Measurements from ENCODE around the gene LY86. TPM values are rescaled to one million over a fixed set of nuclear protein-coding genes. Genes with fewer than 3 reads are reported as not detected.
"Not testable (repeated sequence)": the region's sequence is repeated elsewhere in the genome, so short reads cannot be mapped to it uniquely, and the experiment has no call there.

LY86 gene
- total RNA-seq, 1 donor from 2014 or later, result not detected

GRCh38 chr6:6654599-6655575 is 66.4 kb downstream of the LY86 start:
- peak; percentile 32 for DNase-seq (ENCODE audit: low read depth)

GRCh38 chr6:6655805-6656251 is 67.3 kb downstream of the LY86 start:
- DNase-seq (ENCODE audit: low read depth), result no peak

GRCh38 chr6:6656287-6656686 is 67.8 kb downstream of the LY86 start:
- DNase-seq (ENCODE audit: low read depth), result no peak

GRCh38 chr6:6657085-6657819 is 68.7 kb downstream of the LY86 start:
- no peak for DNase-seq (ENCODE audit: low read depth)

GRCh38 chr6:6657820-6658217 is 69.3 kb downstream of the LY86 start:
- no peak for DNase-seq (ENCODE audit: low read depth)

GRCh38 chr6:6659600-6660327 is 71.2 kb downstream of the LY86 start:
- DNase-seq (ENCODE audit: low read depth), result no peak

- DNase-seq (ENCODE audit: low read depth), result no peak
Observed at GRCh38 chr6:6660339-6661045, 72.0 kb downstream of the LY86 start.

GRCh38 chr6:6661191-6661590 is 72.7 kb downstream of the LY86 start:
- DNase-seq (ENCODE audit: low read depth), result no peak

GRCh38 chr6:6661684-6662083 is 73.2 kb downstream of the LY86 start:
- DNase-seq (ENCODE audit: low read depth), result peak; percentile 84

GRCh38 chr6:6663421-6664135 is 75.1 kb downstream of the LY86 start:
- no peak for DNase-seq (ENCODE audit: low read depth)

- no peak for DNase-seq (ENCODE audit: low read depth)
Observed at GRCh38 chr6:6665555-6666243, 77.2 kb downstream of the LY86 start.

GRCh38 chr6:6670150-6670549 is 81.6 kb downstream of the LY86 start:
- DNase-seq (ENCODE audit: low read depth), result not testable (repeated sequence)

- DNase-seq (ENCODE audit: low read depth), result no peak
Observed at GRCh38 chr6:6674872-6675271, 86.4 kb downstream of the LY86 start.

- peak; percentile 64 for DNase-seq (ENCODE audit: low read depth)
Observed at GRCh38 chr6:6676910-6677441, 88.5 kb downstream of the LY86 start.

- DNase-seq (ENCODE audit: low read depth), result peak; percentile 74
Observed at GRCh38 chr6:6678185-6678671, 89.7 kb downstream of the LY86 start.

GRCh38 chr6:6678811-6679210 is 90.3 kb downstream of the LY86 start:
- peak; percentile 71 for DNase-seq (ENCODE audit: low read depth)

- DNase-seq (ENCODE audit: low read depth), result no peak
Observed at GRCh38 chr6:6679633-6680032, 91.1 kb downstream of the LY86 start.

GRCh38 chr6:6680526-6680925 is 92.0 kb downstream of the LY86 start:
- DNase-seq (ENCODE audit: low read depth), result no peak

- DNase-seq (ENCODE audit: low read depth), result no peak
Observed at GRCh38 chr6:6681075-6681849, 92.7 kb downstream of the LY86 start.

Data from renal cortical epithelial cell (primary cell).